ENCODE data around the gene OMP. TPM values are rescaled to one million over a fixed set of nuclear protein-coding genes. Genes with fewer than 3 reads are reported as not detected.

OMP gene
- total RNA-seq, 2 experiments from 2014 or later = not detected

- BruUV-seq (replicated peaks) = no TSS peak
- Histone ChIP-seq H3K36me3 (ENCODE audit: insufficient read depth, low read length) (no peaks in the 10 kb centered on the region), H3K4me3 (ENCODE audit: low read depth, low read length, poor library complexity, severe bottlenecking) (no peak overlapping the region), H4K20me1 (ENCODE audit: insufficient read depth, low read length) (no peaks in the 10 kb centered on the region), H3K79me2 (ENCODE audit: insufficient read depth, low read depth, low read length) (no peaks in the 10 kb centered on the region), H3K9me3 (ENCODE audit: low read length) (no peaks in the 10 kb centered on the region), H3K4me1 (ENCODE audit: insufficient read depth, low read length, poor library complexity, severe bottlenecking) (no peaks in the 10 kb centered on the region), H3K27ac (ENCODE audit: low read depth, low read length, poor library complexity, severe bottlenecking) (no peak overlapping the region), H3K4me2 (ENCODE audit: low read length) (no peak overlapping the region), H2AFZ (ENCODE audit: low read length) (no peak overlapping the region), H3K9me2 (ENCODE audit: insufficient read depth, low read length) (no peaks in the 10 kb centered on the region)
- ChIA-PET POLR2A (no interaction called here), CTCF (ENCODE audit: unreplicated experiment) (no interaction called here)
- TF ChIP-seq EZH2phosphoT487 (IDR thresholded peaks at IDR 0.05; ENCODE audit: borderline replicate concordance, low read depth, low read length) = no peak
- TF ChIP-seq CTCF (conservative IDR thresholded peaks at IDR 0.05; ENCODE audit: low read length) = no peak
- intact Hi-C loops (cut with micrococcal nuclease; ENCODE audit: unreplicated experiment) = no loop called here
- no peak for DNase-seq (ENCODE audit: low spot score)
Observed at GRCh38 chr11:77112641-77113381, 10.2 kb downstream of the OMP start.

GRCh38 chr11:77113382-77114088, 10.9 kb downstream of the OMP start:
- Histone ChIP-seq H3K36me3 (ENCODE audit: insufficient read depth, low read length) (no peaks in the 10 kb centered on the region), H3K27ac (ENCODE audit: low read depth, low read length, poor library complexity, severe bottlenecking) (no peak overlapping the region), H3K4me3 (ENCODE audit: low read depth, low read length, poor library complexity, severe bottlenecking) (no peak overlapping the region), H4K20me1 (ENCODE audit: insufficient read depth, low read length) (no peaks in the 10 kb centered on the region), H3K9me3 (ENCODE audit: low read length) (no peaks in the 10 kb centered on the region), H3K79me2 (ENCODE audit: insufficient read depth, low read depth, low read length) (no peaks in the 10 kb centered on the region), H3K9me2 (ENCODE audit: insufficient read depth, low read length) (no peaks in the 10 kb centered on the region), H3K4me2 (ENCODE audit: low read length) (no peak overlapping the region), H2AFZ (ENCODE audit: low read length) (no peak overlapping the region), H3K4me1 (ENCODE audit: insufficient read depth, low read length, poor library complexity, severe bottlenecking) (no peaks in the 10 kb centered on the region)
- no peak for TF ChIP-seq EZH2phosphoT487 (IDR thresholded peaks at IDR 0.05; ENCODE audit: borderline replicate concordance, low read depth, low read length)
- peak; percentile 73 for TF ChIP-seq CTCF (conservative IDR thresholded peaks at IDR 0.05; ENCODE audit: low read length)
- CTCF ChIA-PET (ENCODE audit: unreplicated experiment) = no interaction called here
- intact Hi-C loops (cut with micrococcal nuclease; ENCODE audit: unreplicated experiment) = no loop called here
- DNase-seq (ENCODE audit: low spot score) = peak; percentile 18
- BruUV-seq (replicated peaks) = no TSS peak
- POLR2A ChIA-PET = no interaction called here

- TF ChIP-seq CTCF (conservative IDR thresholded peaks at IDR 0.05; ENCODE audit: low read length) = no peak
- TF ChIP-seq EZH2phosphoT487 (IDR thresholded peaks at IDR 0.05; ENCODE audit: borderline replicate concordance, low read depth, low read length) = no peak
- H3K79me2 ChIP-seq (ENCODE audit: insufficient read depth, low read depth, low read length) = no peaks in the 10 kb centered on the region
- ChIA-PET CTCF (ENCODE audit: unreplicated experiment) (no interaction called here), POLR2A (no interaction called here)
- H3K36me3 ChIP-seq (ENCODE audit: insufficient read depth, low read length) = no peaks in the 10 kb centered on the region
- no peak overlapping the region for H3K4me3 ChIP-seq (ENCODE audit: low read depth, low read length, poor library complexity, severe bottlenecking)
- no peak overlapping the region for H2AFZ ChIP-seq (ENCODE audit: low read length)
- no peaks in the 10 kb centered on the region for H3K9me2 ChIP-seq (ENCODE audit: insufficient read depth, low read length)
- no peaks in the 10 kb centered on the region for H3K4me1 ChIP-seq (ENCODE audit: insufficient read depth, low read length, poor library complexity, severe bottlenecking)
- intact Hi-C loops (cut with micrococcal nuclease; ENCODE audit: unreplicated experiment) = no loop called here
- DNase-seq (ENCODE audit: low spot score) = no peak
- H3K9me3 ChIP-seq (ENCODE audit: low read length) = no peaks in the 10 kb centered on the region
- no peak overlapping the region for H3K27ac ChIP-seq (ENCODE audit: low read depth, low read length, poor library complexity, severe bottlenecking)
- no peak overlapping the region for H3K4me2 ChIP-seq (ENCODE audit: low read length)
- no peaks in the 10 kb centered on the region for H4K20me1 ChIP-seq (ENCODE audit: insufficient read depth, low read length)
- BruUV-seq (replicated peaks) = no TSS peak
Observed at GRCh38 chr11:77114089-77114463, 11.4 kb downstream of the OMP start.

All from OCI-LY7 (cell line).